ENCODE data around the gene RTTN.

Gene RTTN

DNA sequence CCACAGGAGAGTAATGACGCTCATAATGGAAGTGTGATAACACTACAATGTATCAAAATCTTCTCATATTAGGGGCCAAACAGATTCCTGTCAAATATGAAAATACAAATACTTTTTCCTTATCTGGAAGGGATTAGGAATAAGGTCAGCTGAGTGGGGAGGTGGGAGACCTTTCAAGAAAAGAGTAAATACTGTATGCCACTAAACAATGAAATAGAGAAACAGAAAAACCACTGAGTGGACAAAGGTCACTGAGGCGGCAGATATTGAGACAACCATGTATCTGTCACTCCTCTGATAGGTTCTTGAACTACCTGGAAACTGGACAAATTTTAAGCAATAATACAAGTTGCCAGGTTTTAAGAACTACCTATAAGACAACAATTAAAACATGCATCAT lies 59.3 kb downstream of the RTTN start:
- Histone ChIP-seq H3K4me3 (ENCODE audit: low read depth, low read length) (no peak overlapping the region), H3K27me3 (replicated peaks) (no peaks in the 10 kb centered on the region), H3K27ac (no peak overlapping the region), H3K36me3 (replicated peaks) (no peaks in the 10 kb centered on the region)
- in situ Hi-C loops (cut with HindIII; ENCODE audit: low pct_ligation_motif_present, low sequenced_read_pairs): no loop called here
- TF ChIP-seq, protein P1, sequence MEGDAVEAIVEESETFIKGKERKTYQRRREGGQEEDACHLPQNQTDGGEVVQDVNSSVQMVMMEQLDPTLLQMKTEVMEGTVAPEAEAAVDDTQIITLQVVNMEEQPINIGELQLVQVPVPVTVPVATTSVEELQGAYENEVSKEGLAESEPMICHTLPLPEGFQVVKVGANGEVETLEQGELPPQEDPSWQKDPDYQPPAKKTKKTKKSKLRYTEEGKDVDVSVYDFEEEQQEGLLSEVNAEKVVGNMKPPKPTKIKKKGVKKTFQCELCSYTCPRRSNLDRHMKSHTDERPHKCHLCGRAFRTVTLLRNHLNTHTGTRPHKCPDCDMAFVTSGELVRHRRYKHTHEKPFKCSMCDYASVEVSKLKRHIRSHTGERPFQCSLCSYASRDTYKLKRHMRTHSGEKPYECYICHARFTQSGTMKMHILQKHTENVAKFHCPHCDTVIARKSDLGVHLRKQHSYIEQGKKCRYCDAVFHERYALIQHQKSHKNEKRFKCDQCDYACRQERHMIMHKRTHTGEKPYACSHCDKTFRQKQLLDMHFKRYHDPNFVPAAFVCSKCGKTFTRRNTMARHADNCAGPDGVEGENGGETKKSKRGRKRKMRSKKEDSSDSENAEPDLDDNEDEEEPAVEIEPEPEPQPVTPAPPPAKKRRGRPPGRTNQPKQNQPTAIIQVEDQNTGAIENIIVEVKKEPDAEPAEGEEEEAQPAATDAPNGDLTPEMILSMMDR (IDR thresholded peaks at IDR 0.05; ENCODE audit: low read depth, low read length, missing control alignments): no peak
- DNase-seq: no peak

DNA sequence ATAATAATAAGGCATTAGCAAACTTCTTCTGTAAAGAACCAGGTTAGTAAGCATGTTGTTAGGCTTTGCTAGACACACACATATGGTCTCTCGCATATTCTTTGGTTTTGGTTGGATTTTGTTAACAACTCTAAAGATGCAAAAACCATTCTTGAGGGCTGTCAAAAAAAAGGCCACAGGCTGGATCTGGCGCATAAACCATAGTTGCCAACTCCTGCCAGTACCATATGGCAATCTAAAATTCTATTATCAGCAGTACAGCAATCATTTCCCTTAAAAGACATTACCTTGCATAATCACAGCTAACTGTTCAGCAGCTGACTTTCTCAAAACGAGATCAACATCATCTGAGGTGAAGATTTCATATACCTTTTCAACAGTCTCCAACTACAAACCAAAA lies 63.5 kb downstream of the RTTN start:
- TF ChIP-seq, protein P1 (IDR thresholded peaks at IDR 0.05; ENCODE audit: low read depth, low read length, missing control alignments): no peak
- Histone ChIP-seq H3K4me3 (ENCODE audit: low read depth, low read length) (no peak overlapping the region), H3K27me3 (replicated peaks) (no peaks in the 10 kb centered on the region), H3K27ac (no peak overlapping the region), H3K36me3 (replicated peaks) (no peaks in the 10 kb centered on the region)
- in situ Hi-C loops (cut with HindIII; ENCODE audit: low pct_ligation_motif_present, low sequenced_read_pairs): no loop called here
- no peak for DNase-seq

DNA sequence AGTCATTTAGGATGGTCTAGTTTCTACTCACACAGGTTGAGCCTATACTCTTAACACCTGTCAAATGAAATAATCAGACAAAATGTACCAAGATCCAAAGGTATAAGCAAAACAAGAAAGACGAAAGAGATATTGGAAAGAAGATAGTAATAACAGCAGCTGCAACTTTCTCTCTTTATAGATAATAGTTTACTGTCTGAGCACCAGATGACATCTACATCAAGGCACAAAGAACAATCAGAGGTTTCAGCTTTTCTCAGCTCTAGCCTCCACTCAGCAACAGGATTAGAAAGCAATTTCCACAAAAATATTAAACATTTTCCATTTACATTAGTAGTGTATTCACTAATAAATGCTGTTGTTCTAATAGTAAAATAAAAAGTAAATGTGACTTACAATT lies 66.3 kb downstream of the RTTN start:
- in situ Hi-C loops (cut with HindIII; ENCODE audit: low pct_ligation_motif_present, low sequenced_read_pairs): no loop called here
- TF ChIP-seq, protein P1 (IDR thresholded peaks at IDR 0.05; ENCODE audit: low read depth, low read length, missing control alignments): no peak

DNA sequence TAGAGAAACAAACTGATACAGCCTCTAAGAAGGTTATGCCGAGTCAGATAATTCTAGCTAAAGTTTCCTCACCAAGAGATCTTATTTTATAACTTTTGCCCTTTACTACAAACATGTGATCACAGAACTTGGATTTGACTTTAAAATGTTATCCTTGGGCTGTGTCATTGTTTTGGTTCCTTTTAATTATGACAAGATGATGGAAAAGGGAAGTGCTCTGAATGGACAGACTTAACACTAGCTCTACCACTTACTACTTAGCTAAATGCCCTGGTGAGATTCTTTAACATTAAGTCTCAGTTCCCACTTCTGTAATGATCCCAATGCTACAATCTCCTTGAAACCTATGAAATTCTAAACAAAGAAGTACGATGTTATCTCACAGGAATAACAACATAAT lies 69.9 kb downstream of the RTTN start:
- no peak for DNase-seq
- TF ChIP-seq, protein P1 (IDR thresholded peaks at IDR 0.05; ENCODE audit: low read depth, low read length, missing control alignments): no peak
- Histone ChIP-seq H3K27me3 (replicated peaks) (no peaks in the 10 kb centered on the region), H3K36me3 (replicated peaks) (no peaks in the 10 kb centered on the region), H3K27ac (no peak overlapping the region), H3K4me3 (ENCODE audit: low read depth, low read length) (no peak overlapping the region)
- in situ Hi-C loops (cut with HindIII; ENCODE audit: low pct_ligation_motif_present, low sequenced_read_pairs): no loop called here

More for the DNA sequence above, 66.3 kb downstream of the RTTN start:
- H3K27ac ChIP-seq: no peak overlapping the region
- H3K27me3 ChIP-seq (replicated peaks): no peaks in the 10 kb centered on the region
- H3K4me3 ChIP-seq (ENCODE audit: low read depth, low read length): no peak overlapping the region
- no peaks in the 10 kb centered on the region for H3K36me3 ChIP-seq (replicated peaks)
- no peak for DNase-seq

DNA sequence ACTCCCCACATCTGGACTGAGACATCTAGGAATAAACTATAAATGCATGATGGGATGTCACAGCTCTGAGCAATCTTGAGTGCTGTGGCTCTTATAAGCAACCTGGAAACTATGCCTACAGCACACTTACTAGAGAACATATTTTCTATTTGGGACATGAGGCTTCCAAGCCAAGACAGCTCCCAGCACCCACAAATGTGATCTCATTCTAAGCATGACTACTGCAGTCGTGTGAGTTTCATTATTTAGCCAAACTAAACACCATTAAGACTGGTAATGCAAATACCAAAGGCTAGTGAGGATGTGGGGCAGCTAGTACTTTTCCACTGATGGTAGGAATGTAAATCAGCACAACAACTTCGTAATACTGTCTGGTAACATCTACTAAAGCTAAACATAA lies 72.5 kb downstream of the RTTN start:
- peak overlapping the region; percentile 47 for H3K27ac ChIP-seq
- H3K36me3 ChIP-seq (replicated peaks): no peaks in the 10 kb centered on the region
- TF ChIP-seq, protein P1 (IDR thresholded peaks at IDR 0.05; ENCODE audit: low read depth, low read length, missing control alignments): no peak
- peak; percentile 87 for DNase-seq
- no peak overlapping the region for H3K4me3 ChIP-seq (ENCODE audit: low read depth, low read length)
- in situ Hi-C loops (cut with HindIII; ENCODE audit: low pct_ligation_motif_present, low sequenced_read_pairs): no loop called here
- H3K27me3 ChIP-seq (replicated peaks): no peaks in the 10 kb centered on the region

DNA sequence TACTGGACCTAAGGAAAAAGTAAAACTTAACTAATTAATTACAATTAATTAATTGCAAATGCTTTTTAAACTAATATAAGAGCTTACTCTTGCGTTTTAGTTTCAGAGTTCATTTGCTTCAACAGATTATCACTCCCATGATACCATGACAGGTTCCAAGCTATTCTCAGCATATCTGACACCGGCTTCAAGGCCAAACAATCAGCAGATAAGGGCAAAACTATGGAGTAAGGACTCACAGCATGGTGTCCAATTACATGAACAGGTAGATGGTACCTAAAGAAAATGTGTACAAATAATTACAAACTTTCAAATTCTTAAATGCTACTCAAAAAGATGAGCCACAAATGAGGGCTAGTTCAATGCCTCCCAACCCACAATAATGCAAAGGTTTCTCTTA lies 77.2 kb downstream of the RTTN start:
- Histone ChIP-seq H3K36me3 (replicated peaks) (no peaks in the 10 kb centered on the region), H3K27ac (no peak overlapping the region), H3K4me3 (ENCODE audit: low read depth, low read length) (no peak overlapping the region), H3K27me3 (replicated peaks) (no peaks in the 10 kb centered on the region)
- TF ChIP-seq, protein P1 (IDR thresholded peaks at IDR 0.05; ENCODE audit: low read depth, low read length, missing control alignments): no peak
- in situ Hi-C loops (cut with HindIII; ENCODE audit: low pct_ligation_motif_present, low sequenced_read_pairs): no loop called here
- no peak for DNase-seq
